Fibroblast of lung (primary cell): ENCODE measurements around the gene UPP2.

ENCODE experiments used
- EZH2 ChIP-seq: IDR thresholded peaks from 2 replicates; pipeline ENCODE4 v1.5.1; 2012; ENCODE audit warnings: low read length, control low read depth, mild to moderate bottlenecking; ENCODE audit errors: missing control alignments
- TF ChIP-seq, protein P1 (sequence below), 2 donors: IDR thresholded peaks in 1 of 2; conservative IDR thresholded peaks in 1 of 2; 1 replicate in 1 of 2; 2 replicates in 1 of 2; pipeline ENCODE4 v1.5.1; 2011 to 2012; ENCODE audit warnings: low read length in 2 of 2, control low read depth in 1 of 2, inconsistent platforms in 1 of 2, low read depth in 1 of 2, mild to moderate bottlenecking in 1 of 2

DNA sequence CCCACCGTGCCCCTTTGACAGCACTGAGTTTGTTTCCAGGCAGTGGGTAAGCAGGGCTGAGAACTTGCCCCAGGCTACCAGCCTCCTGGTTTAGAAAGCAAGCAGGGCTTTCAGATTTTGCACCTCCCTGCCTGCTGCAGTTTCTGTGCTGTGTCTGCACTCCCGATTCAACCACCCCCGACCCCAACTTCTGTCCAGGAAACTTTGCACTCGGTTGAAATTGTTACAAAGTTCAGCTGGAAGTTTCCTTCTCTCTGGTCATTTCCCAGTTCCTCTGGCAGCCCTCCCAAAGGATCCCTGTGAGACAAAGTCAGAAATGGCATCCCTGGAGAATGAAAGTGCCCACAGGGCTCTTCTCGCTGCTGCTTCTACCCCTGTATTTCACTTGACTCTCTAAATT lies 12.4 kb upstream of the UPP2 start:
- TF ChIP-seq EZH2 = no peak
- TF ChIP-seq, protein P1, sequence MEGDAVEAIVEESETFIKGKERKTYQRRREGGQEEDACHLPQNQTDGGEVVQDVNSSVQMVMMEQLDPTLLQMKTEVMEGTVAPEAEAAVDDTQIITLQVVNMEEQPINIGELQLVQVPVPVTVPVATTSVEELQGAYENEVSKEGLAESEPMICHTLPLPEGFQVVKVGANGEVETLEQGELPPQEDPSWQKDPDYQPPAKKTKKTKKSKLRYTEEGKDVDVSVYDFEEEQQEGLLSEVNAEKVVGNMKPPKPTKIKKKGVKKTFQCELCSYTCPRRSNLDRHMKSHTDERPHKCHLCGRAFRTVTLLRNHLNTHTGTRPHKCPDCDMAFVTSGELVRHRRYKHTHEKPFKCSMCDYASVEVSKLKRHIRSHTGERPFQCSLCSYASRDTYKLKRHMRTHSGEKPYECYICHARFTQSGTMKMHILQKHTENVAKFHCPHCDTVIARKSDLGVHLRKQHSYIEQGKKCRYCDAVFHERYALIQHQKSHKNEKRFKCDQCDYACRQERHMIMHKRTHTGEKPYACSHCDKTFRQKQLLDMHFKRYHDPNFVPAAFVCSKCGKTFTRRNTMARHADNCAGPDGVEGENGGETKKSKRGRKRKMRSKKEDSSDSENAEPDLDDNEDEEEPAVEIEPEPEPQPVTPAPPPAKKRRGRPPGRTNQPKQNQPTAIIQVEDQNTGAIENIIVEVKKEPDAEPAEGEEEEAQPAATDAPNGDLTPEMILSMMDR (conservative IDR thresholded peaks at IDR 0.05 in 1 of 2, IDR thresholded peaks at IDR 0.05 in 1 of 2; ENCODE audit: low read depth in 1 of 2, low read length in 2 of 2) = no peak
